ENCODE data around the gene FTCD.

FTCD gene

GRCh38 chr21:46094401-46095082 is 60.8 kb downstream of the FTCD start:
- no peak for DNase-seq
- no peak for TF ChIP-seq POLR2A (IDR thresholded peaks at IDR 0.05; ENCODE audit: low read length)
- TF ChIP-seq GATA1 (IDR thresholded peaks at IDR 0.05; ENCODE audit: low read depth, low read length) = no peak

GRCh38 chr21:46093668-46094400 is 61.5 kb downstream of the FTCD start:
- DNase-seq = no peak
- TF ChIP-seq GATA1 (IDR thresholded peaks at IDR 0.05; ENCODE audit: low read depth, low read length) (no peak), POLR2A (IDR thresholded peaks at IDR 0.05; ENCODE audit: low read length) (no peak)

- DNase-seq = no peak
- TF ChIP-seq POLR2A (IDR thresholded peaks at IDR 0.05; ENCODE audit: low read length) (no peak), GATA1 (IDR thresholded peaks at IDR 0.05; ENCODE audit: low read depth, low read length) (no peak)
These were observed 62.3 kb downstream of the FTCD start for GRCh38 chr21:46092811-46093667.

- no peak for DNase-seq
- TF ChIP-seq GATA1 (IDR thresholded peaks at IDR 0.05; ENCODE audit: low read depth, low read length) (no peak), POLR2A (IDR thresholded peaks at IDR 0.05; ENCODE audit: low read length) (no peak)
These were observed 63.2 kb downstream of the FTCD start for GRCh38 chr21:46092026-46092764.

- no peak for TF ChIP-seq GATA1 (IDR thresholded peaks at IDR 0.05; ENCODE audit: low read depth, low read length)
- TF ChIP-seq POLR2A (IDR thresholded peaks at IDR 0.05; ENCODE audit: low read length) = no peak
- no peak for DNase-seq
These were observed 63.8 kb downstream of the FTCD start for GRCh38 chr21:46091631-46092025.

- DNase-seq = no peak
- TF ChIP-seq POLR2A (IDR thresholded peaks at IDR 0.05; ENCODE audit: low read length) = no peak
- TF ChIP-seq GATA1 (IDR thresholded peaks at IDR 0.05; ENCODE audit: low read depth, low read length) = no peak
These were observed 64.3 kb downstream of the FTCD start for GRCh38 chr21:46091118-46091517.

- no peak for DNase-seq
- no peak for TF ChIP-seq POLR2A (IDR thresholded peaks at IDR 0.05; ENCODE audit: low read length)
- no peak for TF ChIP-seq GATA1 (IDR thresholded peaks at IDR 0.05; ENCODE audit: low read depth, low read length)
These were observed 66.1 kb downstream of the FTCD start for GRCh38 chr21:46089285-46089684.

GRCh38 chr21:46088189-46088588 is 67.2 kb downstream of the FTCD start:
- DNase-seq = no peak
- TF ChIP-seq POLR2A (IDR thresholded peaks at IDR 0.05; ENCODE audit: low read length) (no peak), GATA1 (IDR thresholded peaks at IDR 0.05; ENCODE audit: low read depth, low read length) (no peak)

- TF ChIP-seq GATA1 (IDR thresholded peaks at IDR 0.05; ENCODE audit: low read depth, low read length) (no peak), POLR2A (IDR thresholded peaks at IDR 0.05; ENCODE audit: low read length) (no peak)
- no peak for DNase-seq
These were observed 67.7 kb downstream of the FTCD start for GRCh38 chr21:46087641-46088040.
